SK-N-MC (cell line): ENCODE results near the gene TOM1L2.

Experiments
- EZH2 ChIP-seq: fragments of 200-600 bp; sonication (generic); IDR thresholded peaks from one replicate; pipeline ENCODE4 v1.6.1; 2017; ENCODE audit warnings: antibody characterized with exemption
- POLR2AphosphoS5 ChIP-seq: IDR thresholded peaks from 2 replicates; pipeline ENCODE4 v1.6.1; 2012; ENCODE audit warnings: mild to moderate bottlenecking, low read depth, low read length, borderline replicate concordance

DNA sequence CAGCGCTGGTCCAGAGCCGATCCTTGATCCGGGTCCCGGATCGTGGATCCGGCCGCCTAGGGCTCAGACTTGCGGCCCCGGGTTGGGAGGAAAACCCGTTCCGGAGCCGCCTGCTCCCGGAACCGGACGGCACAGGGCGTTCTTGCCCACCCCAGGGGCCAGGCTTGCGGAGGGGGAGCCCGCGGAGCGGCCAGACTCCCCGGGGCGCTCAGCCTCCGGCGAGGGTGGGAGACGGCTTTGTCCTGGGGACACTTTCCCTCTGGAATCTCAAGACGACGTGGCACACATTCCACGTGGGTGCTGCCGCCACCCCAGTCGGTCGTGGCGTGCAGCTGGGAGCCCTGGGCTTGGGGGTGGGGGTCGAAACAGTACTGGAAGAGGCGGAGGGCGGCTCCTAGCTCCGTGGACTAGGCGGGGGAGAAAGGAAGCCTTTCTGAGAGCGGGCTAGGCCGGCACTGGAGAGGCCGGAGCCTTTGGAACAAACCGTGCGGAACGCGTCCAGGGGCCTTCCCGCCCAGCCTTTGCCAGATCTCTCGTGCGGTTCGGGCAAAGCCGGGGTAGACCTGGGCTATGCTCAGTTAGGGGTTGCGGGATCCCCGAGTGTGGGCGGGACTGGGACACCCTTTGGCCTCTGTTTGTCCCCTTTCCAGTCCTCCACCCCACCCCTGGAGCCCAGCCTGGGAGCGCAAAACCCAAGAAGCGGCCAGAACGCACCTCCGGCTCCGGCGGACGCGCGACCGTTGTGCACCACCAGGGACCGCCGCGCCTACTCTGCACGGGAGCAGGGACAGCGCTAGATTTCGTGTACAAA, 161.9 kb downstream of the TOM1L2 start:
- TF ChIP-seq EZH2 = no peak
- peak; percentile 13; the same call in 1 of the 2 replicates for TF ChIP-seq POLR2AphosphoS5
